ENCODE results near the gene STUB1.

The STUB1 gene

DNA sequence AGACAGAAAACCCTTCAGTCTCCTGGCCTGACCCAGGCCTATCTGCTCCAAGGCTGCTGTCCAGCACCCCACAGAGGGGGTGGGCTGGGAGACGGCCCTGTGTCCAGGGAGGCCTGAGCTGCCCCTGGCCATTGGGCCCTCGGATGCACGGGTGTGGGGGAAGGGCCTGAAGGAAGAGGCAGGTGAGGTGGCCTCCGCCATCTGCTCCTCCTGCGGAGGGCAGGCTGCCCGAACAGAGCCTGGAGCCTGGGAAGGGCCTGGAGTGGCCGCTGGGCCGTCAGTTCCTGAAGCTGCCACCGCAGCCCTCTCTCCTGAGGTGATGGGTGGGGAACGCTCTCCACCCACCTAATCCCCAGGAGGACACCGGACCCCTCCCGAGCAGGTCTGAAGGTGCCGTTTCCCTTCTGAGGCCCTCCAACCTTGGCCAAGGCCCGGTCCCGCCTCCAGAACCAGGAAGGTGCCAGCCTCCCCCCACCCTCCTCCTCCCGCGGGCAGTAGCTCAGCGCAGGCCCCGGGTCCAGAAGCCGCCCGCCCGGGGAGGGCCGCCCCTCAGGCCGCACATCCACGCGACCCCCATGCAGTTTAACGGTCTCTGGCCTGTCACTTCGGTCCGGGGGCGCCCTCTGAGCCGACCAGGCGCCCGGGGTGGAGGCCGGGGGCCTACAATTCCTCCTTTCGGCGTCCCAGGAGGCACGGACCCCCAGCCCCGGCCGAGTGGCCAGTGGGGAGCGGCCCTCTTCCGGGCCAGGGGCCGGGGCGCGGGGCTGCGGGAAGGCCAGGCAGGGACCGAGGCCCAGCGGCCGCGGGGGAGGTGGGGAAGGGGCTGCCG lies 24.6 kb downstream of the STUB1 start:
- H3K27ac ChIP-seq: peak overlapping the region; percentile 87
- TF ChIP-seq, protein P1, sequence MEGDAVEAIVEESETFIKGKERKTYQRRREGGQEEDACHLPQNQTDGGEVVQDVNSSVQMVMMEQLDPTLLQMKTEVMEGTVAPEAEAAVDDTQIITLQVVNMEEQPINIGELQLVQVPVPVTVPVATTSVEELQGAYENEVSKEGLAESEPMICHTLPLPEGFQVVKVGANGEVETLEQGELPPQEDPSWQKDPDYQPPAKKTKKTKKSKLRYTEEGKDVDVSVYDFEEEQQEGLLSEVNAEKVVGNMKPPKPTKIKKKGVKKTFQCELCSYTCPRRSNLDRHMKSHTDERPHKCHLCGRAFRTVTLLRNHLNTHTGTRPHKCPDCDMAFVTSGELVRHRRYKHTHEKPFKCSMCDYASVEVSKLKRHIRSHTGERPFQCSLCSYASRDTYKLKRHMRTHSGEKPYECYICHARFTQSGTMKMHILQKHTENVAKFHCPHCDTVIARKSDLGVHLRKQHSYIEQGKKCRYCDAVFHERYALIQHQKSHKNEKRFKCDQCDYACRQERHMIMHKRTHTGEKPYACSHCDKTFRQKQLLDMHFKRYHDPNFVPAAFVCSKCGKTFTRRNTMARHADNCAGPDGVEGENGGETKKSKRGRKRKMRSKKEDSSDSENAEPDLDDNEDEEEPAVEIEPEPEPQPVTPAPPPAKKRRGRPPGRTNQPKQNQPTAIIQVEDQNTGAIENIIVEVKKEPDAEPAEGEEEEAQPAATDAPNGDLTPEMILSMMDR (conservative IDR thresholded peaks at IDR 0.05): no peak

DNA sequence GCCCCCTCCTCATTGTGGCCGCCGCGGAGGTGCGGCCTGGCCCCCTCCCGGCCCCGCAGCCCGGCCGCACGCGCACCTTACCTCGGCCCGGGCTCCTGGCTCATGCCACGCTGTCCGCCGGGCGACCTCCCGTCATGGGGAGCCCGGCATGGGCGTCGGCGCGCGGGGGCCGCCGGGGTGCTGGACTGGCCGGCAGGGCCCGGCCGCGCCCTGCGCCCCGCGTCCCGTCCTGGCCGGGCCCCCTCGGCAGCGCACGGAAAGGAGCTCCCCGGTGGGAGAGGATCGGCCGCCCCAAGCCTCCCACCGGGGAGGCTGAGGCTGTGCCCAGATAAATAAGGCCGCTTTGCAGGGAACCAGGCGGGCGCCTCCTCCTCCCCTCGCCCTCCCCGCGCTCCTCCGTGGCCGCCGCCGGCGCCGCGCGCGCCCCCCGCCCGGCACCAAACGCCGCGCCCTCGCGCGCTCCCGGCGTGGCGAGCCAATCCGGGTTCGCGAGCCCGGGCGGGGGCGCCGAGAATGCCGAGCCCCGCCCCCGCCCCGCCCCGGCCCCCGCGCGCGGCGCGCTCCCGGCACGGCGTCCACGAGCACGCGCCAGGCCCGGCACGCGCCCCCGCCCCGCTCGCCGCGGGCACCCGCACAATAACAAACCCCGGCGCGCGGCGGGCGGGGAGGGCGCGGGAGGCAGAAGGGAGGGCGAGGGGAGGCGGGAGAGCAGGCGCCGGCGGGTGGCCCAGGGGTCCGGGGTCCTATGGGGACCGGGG lies 25.4 kb downstream of the STUB1 start, which contains the start of gene FBXL16:
TSS of gene FBXL16 (minus strand) at position 371 of the 758 bp plus-strand sequence. CDS start 8,396 bp downstream, outside the sequence.
- H3K27ac ChIP-seq: peak within 1 kb of the TSS; percentile 87
- TF ChIP-seq, protein P1 (conservative IDR thresholded peaks at IDR 0.05): no peak

DNA sequence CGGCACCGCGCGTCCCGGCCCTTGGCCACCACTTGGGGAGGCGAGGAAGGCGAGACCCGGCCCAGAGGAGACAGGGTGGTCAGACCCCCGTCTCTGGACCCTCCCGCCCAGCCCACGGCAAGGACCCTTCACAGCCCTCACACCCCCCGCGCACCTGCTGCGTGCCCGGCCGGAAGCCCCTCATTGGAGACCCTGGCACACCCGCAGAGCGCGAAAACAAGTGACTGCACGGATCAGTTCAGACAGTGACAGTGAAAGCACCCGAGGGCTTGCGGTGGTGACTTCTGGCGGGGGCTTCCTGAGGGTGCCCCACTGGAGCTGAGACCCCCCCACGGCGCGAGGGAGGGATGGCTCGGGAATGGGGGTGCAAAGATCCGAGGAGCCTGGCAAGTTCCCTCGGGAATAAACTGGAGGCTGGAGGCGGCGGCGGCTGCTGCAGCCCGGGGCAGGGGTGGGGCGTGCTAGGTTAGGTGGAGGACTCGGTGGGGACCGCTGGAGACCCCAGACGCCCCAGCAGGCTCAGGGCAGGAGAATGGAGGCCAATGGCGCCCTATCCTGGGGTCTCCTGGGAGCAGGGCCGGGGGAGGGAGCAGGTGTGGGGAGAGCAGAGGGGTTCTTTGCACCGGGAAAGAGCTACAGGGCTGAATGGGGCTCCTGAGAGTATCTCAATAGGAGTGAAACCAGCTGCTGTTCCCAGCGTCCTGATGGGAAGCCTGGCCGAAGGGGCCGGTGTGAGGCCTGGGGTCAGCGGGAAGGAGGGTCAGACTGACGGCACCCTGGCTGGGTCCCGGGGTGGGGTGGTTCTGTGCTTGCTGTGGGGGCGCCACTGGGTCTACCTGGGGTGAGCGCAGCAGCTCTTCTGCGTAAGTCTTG lies 26.2 kb downstream of the STUB1 start:
- H3K27ac ChIP-seq: peak overlapping the region; percentile 87

DNA sequence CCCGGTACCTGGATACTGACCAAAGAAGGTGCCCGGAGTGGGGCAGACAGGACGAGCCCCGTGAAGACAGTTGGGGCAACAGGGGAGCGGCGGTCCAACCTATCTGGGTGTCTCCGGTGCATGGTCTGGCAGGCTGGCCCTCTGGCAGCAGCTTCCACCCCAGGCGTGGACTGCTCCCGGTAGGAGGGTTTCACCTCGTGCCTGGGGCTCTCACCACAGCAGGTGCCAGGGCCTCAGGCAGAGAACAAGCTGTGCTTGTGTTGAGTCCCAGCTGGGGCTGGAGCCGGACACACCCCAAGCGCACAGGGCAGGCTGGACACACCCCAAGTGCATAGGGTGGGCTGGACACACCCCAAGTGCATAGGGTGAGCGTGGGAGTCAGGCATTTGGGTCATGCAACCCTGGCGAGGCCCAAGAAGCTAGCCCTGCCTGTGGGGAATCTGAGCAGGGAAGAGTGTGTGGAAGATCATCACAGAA lies 26.9 kb downstream of the STUB1 start:
- TF ChIP-seq, protein P1 (conservative IDR thresholded peaks at IDR 0.05): no peak
- H3K27ac ChIP-seq: no peak overlapping the region

More for the DNA sequence above, 26.2 kb downstream of the STUB1 start:
- TF ChIP-seq, protein P1 (conservative IDR thresholded peaks at IDR 0.05): no peak

DNA sequence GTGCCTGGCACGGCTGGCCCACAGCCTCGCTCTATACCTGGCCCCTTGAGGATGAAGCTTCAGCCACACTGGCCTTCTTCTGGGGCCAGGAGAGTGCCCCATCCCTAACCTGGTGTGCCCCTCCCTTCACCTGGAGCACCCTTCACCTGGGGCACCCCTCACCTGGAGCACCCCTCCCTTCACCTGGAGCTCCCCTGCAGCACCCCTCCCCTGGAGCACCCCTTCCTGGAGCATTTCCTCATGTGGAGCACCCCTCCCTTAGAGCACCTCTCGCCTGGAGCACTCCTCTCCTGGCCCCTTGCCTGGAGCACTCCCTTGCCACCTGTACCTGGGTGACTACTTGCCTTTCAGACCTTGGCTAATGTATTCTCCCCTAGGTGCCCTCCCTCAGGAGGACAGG lies 27.8 kb downstream of the STUB1 start:
- TF ChIP-seq, protein P1 (conservative IDR thresholded peaks at IDR 0.05): no peak
- H3K27ac ChIP-seq: no peak overlapping the region

DNA sequence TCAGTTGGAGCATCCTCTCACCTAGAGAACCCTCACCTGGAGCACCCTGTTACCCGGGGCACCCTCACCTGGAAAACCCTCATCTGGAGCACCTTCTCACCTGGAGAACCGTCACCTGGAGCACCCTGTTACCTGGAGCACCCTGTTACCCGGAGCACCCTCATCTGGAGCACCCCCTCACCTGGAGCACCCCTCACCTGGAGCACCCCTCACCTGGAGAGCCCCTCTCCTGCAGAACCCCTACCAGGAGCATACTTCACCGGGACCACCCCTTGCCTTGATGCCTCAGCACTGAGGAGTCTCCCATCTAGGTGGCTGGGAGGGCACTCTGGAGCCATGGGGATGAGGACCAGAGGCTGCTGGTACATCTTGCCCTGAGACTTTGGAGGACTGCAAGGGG lies 28.7 kb downstream of the STUB1 start:
- TF ChIP-seq, protein P1 (conservative IDR thresholded peaks at IDR 0.05): no peak
- H3K27ac ChIP-seq: no peak overlapping the region

All from VCaP (cell line).